ENCODE measurements around the gene KRT85.

KRT85 gene

DNA sequence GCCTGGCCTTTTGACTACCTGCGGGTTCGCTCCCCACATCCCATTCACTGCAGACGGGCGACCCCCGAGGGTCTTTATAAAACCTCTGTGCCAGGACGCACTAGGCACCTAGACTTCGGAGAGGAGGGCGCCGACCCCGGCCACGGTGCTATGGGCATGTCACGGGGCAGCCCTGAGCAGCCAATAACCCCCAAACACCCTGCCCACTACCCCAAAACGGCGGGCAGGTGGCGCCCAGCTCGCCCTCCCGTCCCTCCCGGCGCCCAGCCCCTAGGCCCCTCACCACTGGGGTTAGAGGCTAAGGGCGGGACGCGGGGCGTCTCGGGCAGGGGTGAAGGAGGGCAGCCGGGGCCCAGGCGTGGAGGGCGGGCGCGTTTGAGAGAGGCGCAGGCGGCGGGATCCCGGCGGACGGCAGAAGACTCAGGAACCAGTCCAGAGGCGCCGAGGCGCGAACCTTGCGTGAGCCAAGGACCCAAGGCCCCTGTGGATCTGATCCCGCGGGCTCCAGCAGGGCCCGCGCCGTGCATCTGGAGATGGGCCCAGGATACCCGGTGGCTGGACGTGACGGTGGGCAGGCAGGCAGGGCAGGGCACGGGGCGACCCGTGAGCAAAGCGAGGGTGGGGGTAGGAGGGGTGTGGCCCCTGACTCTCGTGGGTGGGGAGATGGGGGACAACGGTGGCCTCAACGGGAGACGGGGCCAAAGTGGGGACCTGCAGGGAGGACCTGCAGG lies 11.1 kb downstream of the KRT85 start:
- no peak overlapping the region for H3K4me3 ChIP-seq (ENCODE audit: low read length)
- TF ChIP-seq, protein P1, sequence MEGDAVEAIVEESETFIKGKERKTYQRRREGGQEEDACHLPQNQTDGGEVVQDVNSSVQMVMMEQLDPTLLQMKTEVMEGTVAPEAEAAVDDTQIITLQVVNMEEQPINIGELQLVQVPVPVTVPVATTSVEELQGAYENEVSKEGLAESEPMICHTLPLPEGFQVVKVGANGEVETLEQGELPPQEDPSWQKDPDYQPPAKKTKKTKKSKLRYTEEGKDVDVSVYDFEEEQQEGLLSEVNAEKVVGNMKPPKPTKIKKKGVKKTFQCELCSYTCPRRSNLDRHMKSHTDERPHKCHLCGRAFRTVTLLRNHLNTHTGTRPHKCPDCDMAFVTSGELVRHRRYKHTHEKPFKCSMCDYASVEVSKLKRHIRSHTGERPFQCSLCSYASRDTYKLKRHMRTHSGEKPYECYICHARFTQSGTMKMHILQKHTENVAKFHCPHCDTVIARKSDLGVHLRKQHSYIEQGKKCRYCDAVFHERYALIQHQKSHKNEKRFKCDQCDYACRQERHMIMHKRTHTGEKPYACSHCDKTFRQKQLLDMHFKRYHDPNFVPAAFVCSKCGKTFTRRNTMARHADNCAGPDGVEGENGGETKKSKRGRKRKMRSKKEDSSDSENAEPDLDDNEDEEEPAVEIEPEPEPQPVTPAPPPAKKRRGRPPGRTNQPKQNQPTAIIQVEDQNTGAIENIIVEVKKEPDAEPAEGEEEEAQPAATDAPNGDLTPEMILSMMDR (conservative IDR thresholded peaks at IDR 0.05; ENCODE audit: low read depth, low read length), result no peak
- DNase-seq (ENCODE audit: low read depth), result no peak

DNA sequence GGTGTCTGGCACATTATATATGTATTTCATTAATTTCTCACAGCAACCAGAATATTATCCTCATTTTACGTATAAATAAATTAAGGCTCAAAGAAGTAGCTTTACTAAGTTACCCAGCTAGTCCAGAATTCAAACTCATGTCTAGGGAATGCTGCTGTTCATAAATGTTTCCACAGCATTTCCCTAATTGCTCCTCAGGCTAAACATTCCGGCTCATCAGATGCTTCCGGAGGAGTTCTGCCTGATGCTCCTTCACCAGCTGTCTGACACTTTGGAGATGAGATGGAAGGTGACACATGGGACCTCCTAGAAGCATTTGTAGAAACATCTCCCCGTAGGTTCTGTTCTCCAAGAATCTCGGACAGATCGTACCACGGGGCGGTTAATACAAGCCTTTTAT lies 12.1 kb downstream of the KRT85 start:
- DNase-seq (ENCODE audit: low read depth), result no peak

DNA sequence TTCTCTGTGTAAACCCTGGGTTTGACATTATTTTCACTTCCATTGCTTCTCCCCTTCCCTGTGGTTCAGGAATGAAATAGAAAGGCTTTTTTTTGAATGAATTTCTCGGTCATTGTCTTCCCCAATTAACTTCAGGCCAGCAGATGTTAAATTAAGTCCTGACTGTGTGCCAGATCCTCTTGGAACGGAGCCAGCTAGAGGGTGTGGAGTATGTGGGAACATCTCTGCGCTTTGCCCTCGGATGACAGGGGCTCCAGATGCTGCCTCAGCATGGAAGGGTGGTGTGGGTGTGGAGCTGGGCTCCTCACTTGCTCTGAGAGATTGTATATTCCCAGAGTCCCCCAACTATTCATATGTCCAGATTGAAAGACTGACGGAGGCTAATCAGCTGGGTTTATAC lies 13.1 kb downstream of the KRT85 start:
- TF ChIP-seq, protein P1 (conservative IDR thresholded peaks at IDR 0.05; ENCODE audit: low read depth, low read length), result no peak
- no peak overlapping the region for H3K4me3 ChIP-seq (ENCODE audit: low read length)
- DNase-seq (ENCODE audit: low read depth), result no peak

More for the DNA sequence above, 12.1 kb downstream of the KRT85 start:
- no peak overlapping the region for H3K4me3 ChIP-seq (ENCODE audit: low read length)
- TF ChIP-seq, protein P1 (conservative IDR thresholded peaks at IDR 0.05; ENCODE audit: low read depth, low read length), result no peak

DNA sequence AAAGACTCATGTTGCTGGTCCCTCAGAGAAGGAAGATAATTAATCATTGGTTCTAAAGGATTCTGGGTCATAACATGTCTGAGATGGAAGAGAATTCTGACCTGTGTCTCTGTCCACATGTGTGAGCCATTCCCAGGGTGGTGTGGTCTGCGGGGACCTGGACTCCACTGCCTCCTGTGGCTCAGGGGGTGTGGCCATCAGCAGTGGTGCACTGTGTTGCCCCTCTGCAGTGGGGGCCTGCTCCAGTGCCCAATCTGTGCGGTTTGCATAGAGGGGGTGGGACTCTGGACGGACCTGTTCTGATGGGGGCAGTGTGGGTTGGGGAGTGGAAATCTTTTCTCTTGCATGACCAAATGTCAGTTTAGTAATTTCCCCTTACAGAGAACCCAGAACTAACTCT lies 13.5 kb downstream of the KRT85 start:
- no peak overlapping the region for H3K4me3 ChIP-seq (ENCODE audit: low read length)
- TF ChIP-seq, protein P1 (conservative IDR thresholded peaks at IDR 0.05; ENCODE audit: low read depth, low read length), result no peak
- no peak for DNase-seq (ENCODE audit: low read depth)

DNA sequence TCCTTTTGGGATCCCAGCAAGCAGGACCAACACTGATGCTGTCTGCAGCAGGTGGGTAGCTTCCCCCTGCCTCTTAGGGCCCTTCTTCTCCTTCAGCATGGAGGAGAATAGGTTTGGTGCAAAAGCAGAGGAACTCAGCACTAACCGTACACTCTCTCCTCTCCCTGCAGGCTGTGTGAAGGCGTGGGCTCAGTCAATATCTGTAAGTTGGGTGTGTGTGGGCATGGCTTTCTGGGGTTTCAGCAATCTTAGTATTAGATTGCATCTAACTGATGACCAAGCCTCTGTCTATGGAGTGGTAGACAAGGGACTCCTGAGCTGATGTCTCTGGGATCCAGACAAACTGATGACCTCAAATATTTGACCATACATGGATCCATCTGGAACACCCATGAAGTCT lies 14.3 kb downstream of the KRT85 start:
- TF ChIP-seq, protein P1 (conservative IDR thresholded peaks at IDR 0.05; ENCODE audit: low read depth, low read length), result no peak
- H3K4me3 ChIP-seq (ENCODE audit: low read length), result no peak overlapping the region
- DNase-seq (ENCODE audit: low read depth), result no peak

DNA sequence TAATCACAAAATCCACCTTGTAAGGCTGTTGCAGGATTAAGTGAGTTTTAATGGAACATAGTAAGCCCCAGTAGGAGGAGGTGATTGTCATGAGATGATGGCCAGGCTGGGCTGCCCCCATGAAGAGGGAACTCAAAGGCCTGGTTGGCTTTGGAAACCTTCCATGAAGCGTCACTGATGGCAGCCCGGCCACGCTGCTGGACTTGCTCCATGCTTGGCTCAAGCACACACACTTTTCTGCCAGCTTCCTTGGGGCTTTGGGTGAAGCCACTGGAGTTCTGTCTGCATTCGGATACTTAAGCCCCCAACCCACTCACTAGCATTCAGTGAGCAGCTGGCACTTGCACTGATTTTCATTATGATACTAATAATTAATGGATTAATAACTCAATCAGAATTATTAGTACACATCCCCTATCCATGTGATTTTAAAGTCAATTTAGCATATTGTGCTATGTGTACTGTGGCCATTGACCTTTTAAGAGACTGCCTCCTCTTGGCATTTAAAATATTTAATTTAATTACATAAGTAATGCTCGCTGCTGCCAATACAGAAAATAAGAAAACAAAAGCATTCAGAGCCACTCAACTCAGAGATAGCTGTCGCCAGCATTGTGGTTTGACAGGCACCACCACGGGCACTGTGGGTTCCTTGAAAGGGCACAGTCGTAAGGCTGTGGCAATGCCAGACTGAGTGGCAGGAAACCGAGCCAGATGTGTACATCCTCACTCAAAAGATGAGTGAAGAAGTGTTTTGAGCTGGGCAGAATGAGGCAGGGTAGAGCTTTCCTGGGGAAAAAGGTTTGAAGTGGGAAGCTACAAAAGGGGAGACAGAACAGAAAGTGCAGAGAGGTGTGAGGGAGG lies 15.9 kb downstream of the KRT85 start:
- TF ChIP-seq, protein P1 (conservative IDR thresholded peaks at IDR 0.05; ENCODE audit: low read depth, low read length), result no peak
- DNase-seq (ENCODE audit: low read depth), result no peak
- H3K4me3 ChIP-seq (ENCODE audit: low read length), result no peak overlapping the region
